Body of pancreas (tissue), 4 donors: ENCODE measurements around the gene VGLL4. TPM values are rescaled to one million over a fixed set of nuclear protein-coding genes. Genes with fewer than 3 reads are reported as not detected.
"Not testable (repeated sequence)": the region's sequence is repeated elsewhere in the genome, so short reads cannot be mapped to it uniquely, and the experiment has no call there.

Experiments
- ATAC-seq: fragments of 150-250 bp; one replicate; pipeline ENCODE4 v1.9.1; 2016
- DNase-seq, 4 donors: peaks; one replicate each; pipeline ENCODE4 v3.0.0-alpha.2; 2019
- H3K27ac ChIP-seq, 4 donors: fragments of 200-600 bp; sonication (generic); 1 replicate in 3 of 4; 2 replicates in 1 of 4; pipeline versions ENCODE4 v1.5.1 to v1.6.1; 2016 to 2019; ENCODE audit warnings: mild to moderate bottlenecking in 1 of 4, mixed read lengths in 1 of 4, moderate library complexity in 1 of 4
- H3K27me3 ChIP-seq, 2 donors: fragments of 200-600 bp; sonication (generic); one replicate each; pipeline ENCODE4 v1.6.0; 2016; ENCODE audit warnings: mild to moderate bottlenecking in 1 of 2
- H3K36me3 ChIP-seq, 2 donors: fragments of 200-600 bp; sonication (generic); replicated peaks in 1 of 2; 2 replicates each; pipeline ENCODE4 v1.5.1; 2016; ENCODE audit warnings: low read depth in 2 of 2; ENCODE audit not compliant: insufficient read depth in 1 of 2
- H3K4me1 ChIP-seq: fragments of 200-600 bp; sonication (generic); one replicate; pipeline ENCODE4 v1.6.0; 2016
- H3K4me3 ChIP-seq, 2 donors: fragments of 200-600 bp; sonication (generic); 1 replicate in 1 of 2; 2 replicates in 1 of 2; pipeline ENCODE4 v1.5.1; 2016 to 2019
- H3K9me3 ChIP-seq, 3 donors: fragments of 200-600 bp; sonication (generic); 1 replicate in 2 of 3; 2 replicates in 1 of 3; pipeline ENCODE4 v1.5.1; 2016
- POLR2A ChIP-seq, 3 donors: fragments of 450-650 bp; IDR thresholded peaks; one replicate each; pipeline ENCODE4 v1.6.1; 2016; ENCODE audit warnings: antibody characterized with exemption in 3 of 3, mild to moderate bottlenecking in 2 of 3
- WGBS, 2 donors: methylation state at CpG; one replicate each; pipeline ENCODE4 v1.1.5; 2017; 5-methylcytosine and 5-hydroxymethylcytosine counted together
- intact Hi-C: fragments of 100-400 bp; cut with DNase I; formaldehyde crosslinking; loops from one replicate; pipeline ENCODE4 v1.15.1; 2023
- total RNA-seq, 2 donors: library from RNA; depleted of rRNA; stranded (reverse); fragments of >200 nt; gene quantifications; one replicate each; pipeline ENCODE4 v1.1.0, GENCODE V29; 2016
- TF ChIP-seq, protein P1 (sequence below), 7 experiments: fragments of 450-650 bp in 4 of 7; fragments of 200-600 bp in 3 of 7; sonication (generic) in 3 of 7; IDR thresholded peaks; one replicate each; pipeline ENCODE4 v1.5.1; 2016 to 2019; ENCODE audit warnings: antibody characterized with exemption in 7 of 7

The VGLL4 gene
- total RNA-seq, 2 donors from 2014 or later, result 66.4 to 91.0 TPM

DNA sequence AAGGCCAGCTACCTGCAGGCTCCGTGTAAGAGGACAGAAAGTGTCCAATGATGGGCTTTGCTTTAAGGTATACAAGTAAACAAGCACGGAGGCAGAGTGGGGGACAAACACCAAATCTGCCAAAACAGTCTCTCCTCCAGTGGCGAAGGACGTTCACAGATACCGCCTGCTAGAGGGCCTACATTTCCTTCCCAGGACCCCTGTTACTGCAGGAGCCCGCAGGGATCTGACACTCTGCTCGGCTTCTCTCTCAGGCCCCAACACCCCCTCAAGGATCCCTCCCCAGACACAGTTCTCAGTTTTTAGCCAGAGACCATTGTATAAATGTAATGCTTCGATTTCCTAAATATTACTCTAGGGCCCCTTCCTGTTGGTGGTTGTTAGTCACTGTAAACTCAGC lies 46.0 kb upstream of the VGLL4 start:
- no peak for TF ChIP-seq POLR2A (IDR thresholded peaks at IDR 0.05)
- TF ChIP-seq, protein P1, sequence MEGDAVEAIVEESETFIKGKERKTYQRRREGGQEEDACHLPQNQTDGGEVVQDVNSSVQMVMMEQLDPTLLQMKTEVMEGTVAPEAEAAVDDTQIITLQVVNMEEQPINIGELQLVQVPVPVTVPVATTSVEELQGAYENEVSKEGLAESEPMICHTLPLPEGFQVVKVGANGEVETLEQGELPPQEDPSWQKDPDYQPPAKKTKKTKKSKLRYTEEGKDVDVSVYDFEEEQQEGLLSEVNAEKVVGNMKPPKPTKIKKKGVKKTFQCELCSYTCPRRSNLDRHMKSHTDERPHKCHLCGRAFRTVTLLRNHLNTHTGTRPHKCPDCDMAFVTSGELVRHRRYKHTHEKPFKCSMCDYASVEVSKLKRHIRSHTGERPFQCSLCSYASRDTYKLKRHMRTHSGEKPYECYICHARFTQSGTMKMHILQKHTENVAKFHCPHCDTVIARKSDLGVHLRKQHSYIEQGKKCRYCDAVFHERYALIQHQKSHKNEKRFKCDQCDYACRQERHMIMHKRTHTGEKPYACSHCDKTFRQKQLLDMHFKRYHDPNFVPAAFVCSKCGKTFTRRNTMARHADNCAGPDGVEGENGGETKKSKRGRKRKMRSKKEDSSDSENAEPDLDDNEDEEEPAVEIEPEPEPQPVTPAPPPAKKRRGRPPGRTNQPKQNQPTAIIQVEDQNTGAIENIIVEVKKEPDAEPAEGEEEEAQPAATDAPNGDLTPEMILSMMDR (IDR thresholded peaks at IDR 0.05), result no peak
- intact Hi-C loops, result no loop called here
- no peaks in the 10 kb centered on the region for H3K27me3 ChIP-seq
- no peaks in the 10 kb centered on the region for H3K36me3 ChIP-seq
- H3K27ac ChIP-seq, result no peak overlapping the region
- H3K4me1 ChIP-seq, result peaks cover 29% of the 10 kb centered on the region
- H3K9me3 ChIP-seq, result no peaks in the 10 kb centered on the region
- no peak for ATAC-seq
- H3K4me3 ChIP-seq, result no peak overlapping the region
- 89 to 93% methylated on average over 8 of the region's 8 CpGs for WGBS, 2 donors
- no peak for DNase-seq

DNA sequence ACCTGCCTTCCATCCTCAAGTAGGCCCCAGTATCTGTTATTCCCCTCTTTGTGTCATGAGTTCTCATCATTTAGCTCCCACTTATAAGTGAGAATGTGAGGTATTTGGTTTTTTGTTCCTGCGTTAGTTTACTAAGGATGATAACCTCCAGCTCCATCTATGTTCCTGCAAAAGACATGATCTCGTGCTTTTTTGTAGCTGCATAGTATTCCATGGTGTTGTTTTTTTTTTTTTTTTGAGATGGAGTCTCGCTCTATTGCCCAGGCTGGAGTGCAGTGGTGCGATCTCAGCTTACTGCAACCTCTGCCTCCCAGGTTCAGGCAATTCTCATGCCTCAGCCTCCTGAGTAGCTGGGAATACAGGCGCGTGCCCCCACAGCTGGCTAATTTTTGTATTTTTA lies 41.3 kb upstream of the VGLL4 start:
- H3K27ac ChIP-seq, H3K36me3 ChIP-seq, intact Hi-C loops, DNase-seq, ATAC-seq, H3K27me3 ChIP-seq, H3K9me3 ChIP-seq, H3K4me3 ChIP-seq: not testable (repeated sequence)
- WGBS, 2 donors, result 96 to 100% methylated on average over 6 of the region's 6 CpGs
- H3K4me1 ChIP-seq, result peaks cover 12% of the 10 kb centered on the region

DNA sequence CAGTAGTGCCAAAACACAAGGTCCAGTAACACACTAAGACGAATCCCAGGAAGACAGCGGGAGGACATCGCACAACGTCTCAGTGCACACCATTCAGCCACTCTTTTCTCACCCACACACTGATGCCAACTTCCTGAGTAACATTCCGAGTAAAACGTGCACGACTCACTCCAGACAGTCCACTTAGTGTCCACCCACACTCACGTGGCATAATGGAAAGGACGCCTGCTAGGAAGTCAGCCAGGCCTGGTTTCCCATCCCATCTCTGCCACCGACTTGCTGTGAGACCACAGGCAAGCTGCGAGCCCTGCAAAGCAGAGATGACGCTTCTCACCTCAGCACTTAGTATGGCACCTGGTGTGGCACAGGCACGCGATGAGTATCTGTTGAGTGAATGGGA lies 36.8 kb upstream of the VGLL4 start:
- intact Hi-C loops, result no loop called here
- H3K9me3 ChIP-seq, result no peaks in the 10 kb centered on the region
- ATAC-seq (no peak), DNase-seq (no peak)
- no peak for TF ChIP-seq POLR2A (IDR thresholded peaks at IDR 0.05)
- TF ChIP-seq, protein P1 (IDR thresholded peaks at IDR 0.05), result no peak
- H3K27ac ChIP-seq, result no peak overlapping the region
- no peaks in the 10 kb centered on the region for H3K36me3 ChIP-seq
- WGBS, 2 donors, result 84% methylated on average over 14 of the region's 14 CpGs
- H3K27me3 ChIP-seq, result no peaks in the 10 kb centered on the region
- no peak overlapping the region for H3K4me3 ChIP-seq
- peaks cover 5% of the 10 kb centered on the region for H3K4me1 ChIP-seq

DNA sequence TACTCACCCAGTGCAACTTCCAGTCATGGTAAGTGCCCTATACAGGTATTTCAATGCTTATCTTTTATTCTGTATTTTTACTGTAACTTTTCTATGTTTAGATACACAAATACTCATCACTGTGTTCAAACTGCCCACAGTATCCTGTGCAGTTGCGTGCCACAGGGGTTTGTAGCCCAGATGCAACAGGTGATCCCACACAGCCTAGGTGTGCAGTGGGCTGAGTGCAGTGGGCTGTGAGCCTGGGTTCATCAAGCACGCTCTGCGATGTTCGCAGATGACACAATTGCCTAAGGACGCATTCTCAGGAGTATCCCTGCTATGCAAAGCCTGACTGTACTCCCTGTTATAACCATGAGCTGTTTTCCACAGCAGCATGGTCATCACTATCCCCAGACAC lies 36.2 kb upstream of the VGLL4 start:
- Histone ChIP-seq H3K27me3 (no peaks in the 10 kb centered on the region), H3K27ac (no peak overlapping the region), H3K4me3 (no peak overlapping the region), H3K9me3 (no peaks in the 10 kb centered on the region), H3K4me1 (peaks cover 8% of the 10 kb centered on the region), H3K36me3 (no peaks in the 10 kb centered on the region)
- ATAC-seq (no peak), DNase-seq (no peak)
- TF ChIP-seq POLR2A (IDR thresholded peaks at IDR 0.05), result no peak
- TF ChIP-seq, protein P1 (IDR thresholded peaks at IDR 0.05), result no peak
- WGBS, 2 donors, result 87 to 90% methylated on average over 5 of the region's 5 CpGs
- intact Hi-C loops, result no loop called here

DNA sequence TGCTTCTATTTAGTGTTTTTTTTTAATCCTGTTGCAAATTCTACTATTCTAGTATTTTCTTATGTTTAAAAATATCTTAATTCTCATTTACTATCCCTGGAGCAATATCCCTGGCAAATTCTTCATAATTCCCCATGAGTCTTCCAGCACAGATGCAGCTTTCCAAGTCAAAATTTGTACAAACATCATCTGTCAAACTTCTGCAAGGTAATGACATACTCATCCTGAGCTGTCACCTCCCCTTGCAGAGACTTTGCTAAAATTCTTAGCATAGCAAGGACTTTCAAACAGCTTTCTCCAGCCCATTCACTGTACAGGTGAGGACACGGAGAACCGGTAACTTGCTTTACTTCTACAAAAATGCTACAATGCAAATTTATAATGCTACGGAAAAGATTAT lies 28.6 kb upstream of the VGLL4 start:
- DNase-seq, result no peak
- 23 to 43% methylated on average over 3 of the region's 3 CpGs for WGBS, 2 donors
- H3K4me1 ChIP-seq, result peaks cover 62% of the 10 kb centered on the region
- H3K36me3 ChIP-seq, result no peaks in the 10 kb centered on the region
- intact Hi-C loops, result no loop called here
- H3K27me3 ChIP-seq, result no peaks in the 10 kb centered on the region
- ATAC-seq, result no peak
- H3K4me3 ChIP-seq, result no peak overlapping the region
- TF ChIP-seq, protein P1 (IDR thresholded peaks at IDR 0.05), result no peak
- no peak for TF ChIP-seq POLR2A (IDR thresholded peaks at IDR 0.05)
- no peaks in the 10 kb centered on the region for H3K9me3 ChIP-seq
- peak overlapping the region in 2 of 4 donors; percentile 68 to 72 for H3K27ac ChIP-seq
